Measurements from ENCODE around the gene PHF10. TPM values are rescaled to one million over a fixed set of nuclear protein-coding genes. Genes with fewer than 3 reads are reported as not detected.

Gene PHF10
- 10.3 and 18.0 TPM in 2 replicates for polyA plus RNA-seq

GRCh38 chr6:169724494-169725124 is at the start of gene PHF10:
PHF10 (minus strand) TSS chr6:169724500; CDS start chr6:169723931, 569 bp downstream.

GRCh38 chr6:169751242-169752073 is 27.2 kb upstream of the PHF10 start, which contains the start of the genes DYNLT2 and ERMARD:
DYNLT2 (minus strand) TSS chr6:169751572; CDS start chr6:169751458, 114 bp downstream.
ERMARD (plus strand) TSS chr6:169751622; CDS start chr6:169751658, 36 bp downstream.

DNA sequence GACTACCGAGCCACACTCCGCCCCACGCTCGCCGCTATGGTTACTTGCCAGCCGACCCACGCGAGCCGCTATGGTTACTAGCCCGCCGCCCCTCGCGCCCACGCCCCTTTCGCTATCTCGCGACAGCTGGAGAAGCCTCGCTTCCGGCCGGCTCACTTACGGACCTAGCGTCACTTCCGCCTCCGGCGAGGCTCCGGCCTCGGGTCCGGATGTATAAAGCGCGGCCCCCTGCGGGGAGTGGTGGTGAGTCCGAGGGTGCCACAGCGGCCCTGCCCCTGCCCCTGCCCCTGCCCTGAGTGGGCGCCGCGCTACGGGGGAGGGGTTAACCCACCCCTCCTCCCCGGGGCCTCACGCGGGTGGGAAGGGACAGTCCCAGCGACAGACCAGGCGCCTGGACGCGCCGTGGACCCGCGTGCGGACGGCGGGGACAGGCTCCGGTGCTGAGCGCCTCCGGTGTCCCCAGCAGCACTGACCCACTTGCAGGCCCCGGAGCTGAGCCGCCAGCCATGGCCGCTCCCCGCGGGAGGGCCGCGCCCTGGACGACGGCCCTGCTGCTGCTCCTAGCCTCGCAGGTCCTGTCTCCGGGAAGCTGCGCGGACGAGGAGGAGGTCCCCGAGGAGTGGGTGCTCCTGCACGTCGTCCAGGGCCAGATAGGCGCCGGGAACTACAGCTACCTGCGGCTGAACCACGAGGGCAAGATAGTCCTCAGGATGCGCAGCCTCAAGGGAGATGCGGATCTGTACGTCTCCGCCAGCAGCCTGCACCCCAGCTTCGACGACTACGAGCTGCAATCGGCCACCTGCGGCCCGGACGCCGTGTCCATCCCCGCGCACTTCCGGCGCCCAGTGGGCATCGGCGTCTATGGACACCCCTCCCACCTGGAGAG is 22.1 kb downstream of the PHF10 start, which contains the start of the genes C6orf120 and WDR27:
C6orf120 (plus strand) TSS at position 173 of the 886 bp plus-strand sequence; CDS start at position 507, 334 bp downstream.
WDR27 (minus strand) TSS at position 76 of the 886 bp plus-strand sequence. CDS start 13,024 bp downstream, outside the sequence.

Other genes starting within 250 kb of the PHF10 start
- gene WDR27, start 22.5 kb downstream of the PHF10 start, polyA plus RNA-seq, result 1.8 and 4.9 TPM in 2 replicates
- 41.2 and 42.3 TPM in 2 replicates for gene C6orf120, start 22.4 kb downstream of the PHF10 start, polyA plus RNA-seq
- 2.8 and 4.0 TPM in 2 replicates for gene DYNLT2, start 27.1 kb upstream of the PHF10 start, polyA plus RNA-seq
- gene ERMARD, start 27.1 kb upstream of the PHF10 start, polyA plus RNA-seq, result 9.7 and 19.5 TPM in 2 replicates